HG03565 (cell line): ENCODE data around the gene CALR3.
A peak's percentile ranks its signal among the peaks of the same experiment; 100 is the strongest.
"Not testable (repeated sequence)": the region's sequence is repeated elsewhere in the genome, so short reads cannot be mapped to it uniquely, and the experiment has no call there.

Experiments
- ATAC-seq: cut with Tn5 transposase; IDR thresholded peaks from one replicate; pipeline ENCODE4 v1.9.1; 2021; ENCODE audit warnings: mild to moderate bottlenecking, moderate library complexity; ENCODE audit not compliant: unreplicated experiment

CALR3 gene

GRCh38 chr19:16497042-16497441 lies 1.1 kb upstream of the CALR3 start:
- no peak for ATAC-seq

GRCh38 chr19:16496613-16496983 lies 631 bp upstream of the CALR3 start:
- ATAC-seq, result no peak

GRCh38 chr19:16486476-16486875 lies 9.5 kb downstream of the CALR3 start:
- not testable (repeated sequence) for ATAC-seq

- ATAC-seq, result no peak
Observed at GRCh38 chr19:16482745-16483144, 13.2 kb downstream of the CALR3 start.

GRCh38 chr19:16477311-16477710 lies 18.7 kb downstream of the CALR3 start:
- ATAC-seq, result no peak

GRCh38 chr19:16476401-16476800 lies 19.6 kb downstream of the CALR3 start:
- ATAC-seq, result no peak

GRCh38 chr19:16473875-16474392 lies 22.0 kb downstream of the CALR3 start:
- ATAC-seq, result no peak

- ATAC-seq, result no peak
Observed at GRCh38 chr19:16472992-16473391, 23.0 kb downstream of the CALR3 start.

- not testable (repeated sequence) for ATAC-seq
Observed at GRCh38 chr19:16472559-16472899, 23.4 kb downstream of the CALR3 start.

GRCh38 chr19:16470911-16471811 lies 24.8 kb downstream of the CALR3 start:
- ATAC-seq, result peak; percentile 18

- no peak for ATAC-seq
Observed at GRCh38 chr19:16470541-16470910, 25.4 kb downstream of the CALR3 start.

- no peak for ATAC-seq
Observed at GRCh38 chr19:16467581-16467980, 28.4 kb downstream of the CALR3 start.

GRCh38 chr19:16466802-16467427 lies 29.1 kb downstream of the CALR3 start:
- ATAC-seq, result not testable (repeated sequence)

GRCh38 chr19:16465239-16465638 lies 30.7 kb downstream of the CALR3 start:
- ATAC-seq, result no peak

- no peak for ATAC-seq
Observed at GRCh38 chr19:16463991-16464575, 31.9 kb downstream of the CALR3 start.

GRCh38 chr19:16463341-16463990 lies 32.5 kb downstream of the CALR3 start:
- ATAC-seq, result no peak

- ATAC-seq, result no peak
Observed at GRCh38 chr19:16462757-16463250, 33.2 kb downstream of the CALR3 start.

GRCh38 chr19:16461630-16462051 lies 34.3 kb downstream of the CALR3 start:
- ATAC-seq, result no peak

GRCh38 chr19:16460454-16460853 lies 35.5 kb downstream of the CALR3 start:
- no peak for ATAC-seq

- no peak for ATAC-seq
Observed at GRCh38 chr19:16459680-16460079, 36.3 kb downstream of the CALR3 start.
